Gastroesophageal sphincter (tissue), 4 donors: ENCODE results near the gene B9D1. TPM values are rescaled to one million over a fixed set of nuclear protein-coding genes. Genes with fewer than 3 reads are reported as not detected.

Experiments
- ATAC-seq: fragments of 150-250 bp; one replicate; pipeline ENCODE4 v1.9.1; 2016; ENCODE audit warnings: mild to moderate bottlenecking, moderate library complexity
- H3K27ac ChIP-seq, 4 donors: fragments of 200-600 bp; sonication (generic) in 3 of 4; 1 replicate in 3 of 4; 2 replicates in 1 of 4; pipeline ENCODE4 v1.5.1; 2016 to 2019
- H3K27me3 ChIP-seq: fragments of 200-600 bp; sonication (generic); one replicate; pipeline ENCODE4 v1.5.1; 2019
- H3K36me3 ChIP-seq, 2 donors: fragments of 200-600 bp; sonication (generic); one replicate each; pipeline ENCODE4 v1.5.1; 2019; ENCODE audit warnings: control low read depth in 1 of 2
- H3K4me1 ChIP-seq, 3 donors: fragments of 200-600 bp; sonication (generic); 1 replicate in 2 of 3; 2 replicates in 1 of 3; pipeline ENCODE4 v1.5.1; 2016 to 2019; ENCODE audit warnings: control low read depth in 2 of 3
- H3K4me3 ChIP-seq, 2 donors: fragments of 200-600 bp; sonication (generic); one replicate each; pipeline ENCODE4 v1.5.1; 2019; ENCODE audit warnings: mild to moderate bottlenecking in 1 of 2, moderate library complexity in 1 of 2
- H3K9me3 ChIP-seq, 3 donors: fragments of 200-600 bp; sonication (generic); one replicate each; pipeline ENCODE4 v1.5.1; 2017 to 2019; ENCODE audit warnings: control low read depth in 2 of 3
- EP300 ChIP-seq: sonication (generic); formaldehyde crosslinking; IDR thresholded peaks from one replicate; pipeline ENCODE4 v1.6.1; 2017; ENCODE audit warnings: antibody characterized with exemption, mild to moderate bottlenecking
- POLR2A ChIP-seq, 2 donors: fragments of 450-650 bp; IDR thresholded peaks; one replicate each; pipeline ENCODE4 v1.6.1; 2017; ENCODE audit warnings: antibody characterized with exemption in 2 of 2, mild to moderate bottlenecking in 2 of 2, moderate library complexity in 1 of 2
- POLR2AphosphoS5 ChIP-seq: sonication (generic); formaldehyde crosslinking; IDR thresholded peaks from one replicate; pipeline ENCODE4 v1.6.1; 2017; ENCODE audit warnings: antibody characterized with exemption
- WGBS, 2 donors: methylation state at CpG; one replicate each; pipeline ENCODE4 v1.1.5; 2018; ENCODE audit warnings: low coverage in 1 of 2; 5-methylcytosine and 5-hydroxymethylcytosine counted together
- total RNA-seq, 4 donors: library from RNA; depleted of rRNA; stranded (reverse); fragments of >200 nt; gene quantifications; one replicate each; pipeline ENCODE4 v1.1.0, GENCODE V29; 2016
- TF ChIP-seq, protein P1 (sequence below), 4 experiments: fragments of 200-600 bp in 2 of 4; fragments of 450-650 bp in 2 of 4; sonication (generic) in 1 of 4; IDR thresholded peaks; one replicate each; pipeline ENCODE4 v1.5.1; 2017 to 2019; ENCODE audit warnings: antibody characterized with exemption in 4 of 4, mild to moderate bottlenecking in 2 of 4, moderate library complexity in 2 of 4

B9D1 gene
- total RNA-seq, 4 donors from 2014 or later: 10.5 to 30.2 (median 16.2) TPM

DNA sequence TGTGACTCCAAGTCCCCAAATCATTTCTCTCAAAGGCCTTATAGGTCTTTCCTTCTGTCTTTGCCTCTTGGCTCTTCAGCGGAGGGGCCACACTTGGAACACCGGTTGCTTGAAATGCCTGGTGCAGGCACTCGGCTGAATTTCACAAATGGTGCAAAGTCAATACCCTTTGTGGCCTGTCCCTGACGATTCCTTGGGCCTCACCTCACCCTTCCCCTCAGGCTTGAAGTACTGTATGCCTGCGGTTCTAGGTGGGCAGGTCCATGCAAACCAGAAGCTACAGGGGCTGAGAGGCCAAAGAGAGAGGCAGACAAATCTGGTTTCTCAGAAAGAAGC is 4.1 kb upstream of the B9D1 start:
- H3K4me3 ChIP-seq: no peak overlapping the region
- TF ChIP-seq, protein P1, sequence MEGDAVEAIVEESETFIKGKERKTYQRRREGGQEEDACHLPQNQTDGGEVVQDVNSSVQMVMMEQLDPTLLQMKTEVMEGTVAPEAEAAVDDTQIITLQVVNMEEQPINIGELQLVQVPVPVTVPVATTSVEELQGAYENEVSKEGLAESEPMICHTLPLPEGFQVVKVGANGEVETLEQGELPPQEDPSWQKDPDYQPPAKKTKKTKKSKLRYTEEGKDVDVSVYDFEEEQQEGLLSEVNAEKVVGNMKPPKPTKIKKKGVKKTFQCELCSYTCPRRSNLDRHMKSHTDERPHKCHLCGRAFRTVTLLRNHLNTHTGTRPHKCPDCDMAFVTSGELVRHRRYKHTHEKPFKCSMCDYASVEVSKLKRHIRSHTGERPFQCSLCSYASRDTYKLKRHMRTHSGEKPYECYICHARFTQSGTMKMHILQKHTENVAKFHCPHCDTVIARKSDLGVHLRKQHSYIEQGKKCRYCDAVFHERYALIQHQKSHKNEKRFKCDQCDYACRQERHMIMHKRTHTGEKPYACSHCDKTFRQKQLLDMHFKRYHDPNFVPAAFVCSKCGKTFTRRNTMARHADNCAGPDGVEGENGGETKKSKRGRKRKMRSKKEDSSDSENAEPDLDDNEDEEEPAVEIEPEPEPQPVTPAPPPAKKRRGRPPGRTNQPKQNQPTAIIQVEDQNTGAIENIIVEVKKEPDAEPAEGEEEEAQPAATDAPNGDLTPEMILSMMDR (IDR thresholded peaks at IDR 0.05): no peak
- TF ChIP-seq POLR2AphosphoS5 (no peak), EP300 (no peak), POLR2A (IDR thresholded peaks at IDR 0.05) (no peak)
- no peaks in the 10 kb centered on the region for H3K36me3 ChIP-seq
- ATAC-seq: no peak
- no peaks in the 10 kb centered on the region for H3K9me3 ChIP-seq
- 80% methylated on average over 1 of the region's 5 CpGs; no CpG with 5 or more reads in 1 of the 2 donors for WGBS, 2 donors
- H3K4me1 ChIP-seq: peaks cover 0 to 31% (median 13%) of the 10 kb centered on the region in 3 donors
- H3K27ac ChIP-seq: no peak overlapping the region
- no peaks in the 10 kb centered on the region for H3K27me3 ChIP-seq

DNA sequence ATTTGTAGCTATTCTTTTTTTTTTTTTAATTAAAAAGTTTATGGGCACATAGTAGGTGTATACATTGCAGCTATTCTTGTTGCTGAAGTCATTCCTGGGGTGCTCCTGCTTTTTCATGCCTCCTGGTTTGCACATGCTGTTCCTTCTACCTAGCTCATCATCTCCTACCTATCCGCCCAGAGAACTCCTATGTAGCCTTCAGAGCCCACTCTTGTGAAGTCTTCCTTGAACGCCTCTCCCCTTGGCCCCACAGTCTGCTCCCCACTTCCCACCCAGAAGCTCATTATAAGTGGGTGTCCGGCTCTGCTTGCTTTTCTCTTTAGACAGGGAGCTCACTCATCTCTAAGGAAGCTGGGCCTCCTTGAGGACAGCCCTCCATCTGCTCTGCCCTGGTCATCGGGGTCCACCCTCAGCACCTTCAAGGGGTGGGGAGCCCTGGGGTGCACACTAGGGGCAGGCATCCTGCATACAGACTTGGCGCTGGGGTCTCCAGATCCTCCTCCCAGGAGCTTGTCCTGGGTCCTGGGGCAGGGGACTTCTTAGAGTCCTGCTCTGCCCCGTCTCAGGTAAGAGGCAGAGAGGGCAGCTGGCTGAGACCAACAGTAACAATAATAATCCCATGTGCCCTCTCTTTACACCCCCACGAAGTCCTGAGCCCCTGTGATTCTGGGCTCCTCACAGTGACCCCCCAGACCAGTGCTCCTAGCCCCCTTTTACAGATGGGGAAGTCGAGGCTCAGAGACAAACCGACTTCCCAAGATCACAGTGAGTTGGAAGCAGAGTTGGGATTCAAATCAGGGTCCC is 3.5 kb upstream of the B9D1 start:
- whole genome bisulfite sequencing, 2 donors: 80 to 100% methylated on average over 1 to 3 of the region's 9 CpGs
- Histone ChIP-seq H3K4me3 (no peak overlapping the region), H3K36me3 (no peaks in the 10 kb centered on the region), H3K27me3 (no peaks in the 10 kb centered on the region), H3K27ac (no peak overlapping the region), H3K4me1 (peaks cover 0 to 36% (median 13%) of the 10 kb centered on the region in 3 donors), H3K9me3 (no peaks in the 10 kb centered on the region)
- TF ChIP-seq POLR2A (IDR thresholded peaks at IDR 0.05) (no peak), POLR2AphosphoS5 (no peak)
- no peak for ATAC-seq

DNA sequence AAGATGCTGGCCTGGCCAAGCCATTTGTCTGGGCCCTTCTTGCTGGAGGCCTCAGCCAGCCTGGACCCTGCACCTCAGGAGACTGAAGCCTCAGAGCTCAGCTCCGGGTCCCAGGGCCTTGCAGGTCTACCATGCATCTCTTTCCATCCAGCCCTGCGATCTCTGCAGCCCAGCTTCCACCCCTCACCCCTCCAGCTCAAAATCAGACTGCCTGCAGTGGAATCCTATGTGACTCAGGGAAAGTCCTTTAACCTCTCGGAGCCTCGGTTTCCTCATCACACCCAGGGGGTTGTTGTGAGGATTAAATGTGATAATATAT is 2.9 kb upstream of the B9D1 start:
- WGBS, 2 donors: 100% methylated on average over 2 to 3 of the region's 4 CpGs
- Histone ChIP-seq H3K4me3 (no peak overlapping the region), H3K36me3 (no peaks in the 10 kb centered on the region), H3K9me3 (no peaks in the 10 kb centered on the region), H3K27ac (no peak overlapping the region), H3K4me1 (peaks cover 0 to 32% (median 13%) of the 10 kb centered on the region in 3 donors), H3K27me3 (no peaks in the 10 kb centered on the region)
- no peak for ATAC-seq
- TF ChIP-seq EP300 (no peak), POLR2A (IDR thresholded peaks at IDR 0.05) (no peak), POLR2AphosphoS5 (no peak)
- TF ChIP-seq, protein P1 (IDR thresholded peaks at IDR 0.05): no peak

DNA sequence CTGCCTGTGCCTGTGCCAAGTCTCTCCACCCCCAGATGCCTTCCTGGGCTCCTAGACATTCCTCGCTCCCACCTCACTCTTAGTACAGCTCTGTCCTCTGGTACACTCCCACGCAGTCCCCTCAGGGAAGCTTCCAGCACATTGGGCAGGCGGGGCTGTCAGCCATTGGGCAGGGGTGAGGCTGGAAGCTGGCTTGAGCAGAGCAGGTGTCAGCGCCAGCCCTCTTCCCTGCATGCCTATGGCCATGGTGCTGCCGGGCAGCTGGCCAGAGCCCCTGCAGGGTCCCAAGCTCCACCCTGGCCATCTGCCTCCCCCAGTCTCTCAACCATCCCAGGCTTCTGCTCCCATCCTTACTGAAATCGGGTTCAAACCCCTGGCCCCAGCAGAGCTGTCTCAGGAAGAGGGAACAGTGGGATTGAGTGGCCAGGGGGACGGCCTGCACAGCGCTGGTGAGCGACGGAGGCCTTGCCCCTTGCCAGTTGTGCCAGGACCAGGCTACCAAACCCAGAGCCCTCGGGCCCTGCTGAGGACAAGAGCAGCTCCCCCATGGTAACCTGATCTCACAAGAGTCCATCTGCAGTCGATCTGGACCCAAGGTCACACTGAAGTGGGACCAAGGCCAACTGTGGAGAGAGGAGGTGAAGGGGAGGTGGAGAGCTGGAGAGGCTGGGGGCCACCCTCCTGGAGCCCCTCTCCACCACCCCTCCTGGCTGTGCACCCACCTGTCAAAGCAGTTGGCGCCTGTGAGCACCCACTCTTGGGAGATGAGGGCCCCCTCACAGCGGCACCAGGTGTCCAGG is 2.4 kb upstream of the B9D1 start:
- H3K4me3 ChIP-seq: no peak overlapping the region
- TF ChIP-seq POLR2AphosphoS5 (no peak), EP300 (no peak), POLR2A (IDR thresholded peaks at IDR 0.05) (no peak)
- TF ChIP-seq, protein P1 (IDR thresholded peaks at IDR 0.05): no peak
- H3K27ac ChIP-seq: no peak overlapping the region
- ATAC-seq: no peak
- peaks cover 0 to 4% of the 10 kb centered on the region in 2 donors for H3K36me3 ChIP-seq
- H3K4me1 ChIP-seq: peaks cover 0 to 26% (median 12%) of the 10 kb centered on the region in 3 donors
- no peaks in the 10 kb centered on the region for H3K9me3 ChIP-seq
- WGBS, 2 donors: 100% methylated on average over 2 of the region's 14 CpGs; no CpG with 5 or more reads in 1 of the 2 donors
- H3K27me3 ChIP-seq: no peaks in the 10 kb centered on the region

DNA sequence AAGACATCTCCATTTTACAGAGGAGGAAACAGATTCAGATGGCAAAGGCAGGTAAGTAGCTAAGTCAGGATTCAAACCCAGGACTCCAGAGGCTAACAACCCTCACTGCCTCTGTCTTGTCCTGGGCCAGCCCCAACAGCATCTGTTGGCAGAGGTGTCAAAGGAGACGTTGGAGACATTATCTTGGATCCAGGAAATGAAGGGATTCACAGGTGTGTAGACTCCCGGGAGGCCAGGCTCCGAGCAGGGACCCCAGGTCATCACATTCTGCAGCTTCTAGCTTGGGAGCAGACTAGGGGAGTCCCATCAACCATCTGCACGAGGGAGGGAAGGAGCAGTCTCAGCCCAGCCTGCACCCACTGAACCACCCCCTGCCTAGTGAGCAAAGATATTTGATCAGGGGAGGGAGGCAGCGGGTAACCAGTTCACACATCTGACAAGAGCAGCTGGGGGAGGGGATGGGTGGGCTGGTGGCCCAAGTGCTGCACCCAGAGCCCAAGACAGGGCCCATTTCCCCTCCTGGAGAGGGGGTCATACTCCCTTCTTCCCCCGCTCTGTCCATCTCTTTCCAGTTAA is 1.0 kb upstream of the B9D1 start:
- peak overlapping the region in 2 of 4 donors; percentile 88 to 89 for H3K27ac ChIP-seq
- ATAC-seq: no peak
- H3K36me3 ChIP-seq: peaks cover 0 to 11% of the 10 kb centered on the region in 2 donors
- 73 to 90% methylated on average over 2 to 3 of the region's 6 CpGs for WGBS, 2 donors
- no peak for TF ChIP-seq POLR2AphosphoS5
- TF ChIP-seq, protein P1 (IDR thresholded peaks at IDR 0.05): no peak
- no peak for TF ChIP-seq POLR2A (IDR thresholded peaks at IDR 0.05)
- no peak for TF ChIP-seq EP300
- no peak overlapping the region for H3K4me3 ChIP-seq
- peaks cover 0 to 21% (median 9%) of the 10 kb centered on the region in 3 donors for H3K4me1 ChIP-seq
- H3K27me3 ChIP-seq: no peaks in the 10 kb centered on the region
- H3K9me3 ChIP-seq: no peaks in the 10 kb centered on the region
